Urothelium cell line (cell line): ENCODE measurements around the gene GUF1.

ENCODE experiments used
- DNase-seq: peaks from one replicate; pipeline ENCODE4 v3.0.0; 2011; ENCODE audit warnings: low spot score, mixed read lengths
- FAIRE-seq: peaks from 2 replicates; lab custom pipeline; 2011; peaks lifted over from hg19 to GRCh38; lab: Jason Lieb, UNC

GUF1 gene

GRCh38 chr4:44678094-44679041, at the start of gene GUF1:
GUF1 (plus strand) TSS chr4:44678420; CDS start chr4:44678623, 203 bp downstream.
- peak; percentile 92 for DNase-seq
- FAIRE-seq = peak; percentile 97

GRCh38 chr4:44629280-44629866, 48.8 kb upstream of the GUF1 start:
- DNase-seq (peak; percentile 58), FAIRE-seq (peak; percentile 44)

- FAIRE-seq (no peak), DNase-seq (no peak)
These were observed 46.1 kb upstream of the GUF1 start for GRCh38 chr4:44632089-44632488.

GRCh38 chr4:44632733-44633132, 45.5 kb upstream of the GUF1 start:
- DNase-seq = no peak
- no peak for FAIRE-seq

GRCh38 chr4:44638091-44638490, 40.1 kb upstream of the GUF1 start:
- FAIRE-seq (no peak), DNase-seq (no peak)

- DNase-seq (no peak), FAIRE-seq (no peak)
These were observed 32.1 kb upstream of the GUF1 start for GRCh38 chr4:44646151-44646550.

- no peak for DNase-seq
- no peak for FAIRE-seq
These were observed 26.8 kb upstream of the GUF1 start, which contains the start of gene YIPF7 for GRCh38 chr4:44651425-44651824. YIPF7 (minus strand) TSS chr4:44651625; CDS start chr4:44650100, 1,525 bp downstream.

- no peak for DNase-seq
- no peak for FAIRE-seq
These were observed 26.2 kb upstream of the GUF1 start for GRCh38 chr4:44652002-44652401.

- FAIRE-seq = no peak
These were observed 17.8 kb upstream of the GUF1 start for GRCh38 chr4:44660396-44660795.

GRCh38 chr4:44661940-44662622, 16.1 kb upstream of the GUF1 start:
- no peak for FAIRE-seq
- DNase-seq = no peak

More at GRCh38 chr4:44660396-44660795, 17.8 kb upstream of the GUF1 start:
- DNase-seq = no peak

GRCh38 chr4:44662623-44663005, 15.6 kb upstream of the GUF1 start:
- DNase-seq (no peak), FAIRE-seq (no peak)

- DNase-seq (no peak), FAIRE-seq (no peak)
These were observed 14.5 kb upstream of the GUF1 start for GRCh38 chr4:44663539-44664263.

GRCh38 chr4:44668526-44668925, 9.7 kb upstream of the GUF1 start:
- no peak for DNase-seq
- no peak for FAIRE-seq

- FAIRE-seq (no peak), DNase-seq (no peak)
These were observed 7.6 kb upstream of the GUF1 start for GRCh38 chr4:44670506-44671199.

GRCh38 chr4:44671636-44672035, 6.6 kb upstream of the GUF1 start:
- no peak for FAIRE-seq

GRCh38 chr4:44674471-44674870, 3.7 kb upstream of the GUF1 start:
- DNase-seq = no peak
- FAIRE-seq = no peak

More at GRCh38 chr4:44671636-44672035, 6.6 kb upstream of the GUF1 start:
- DNase-seq = no peak

GRCh38 chr4:44675366-44675765, 2.9 kb upstream of the GUF1 start:
- FAIRE-seq (no peak), DNase-seq (no peak)

- DNase-seq (no peak), FAIRE-seq (no peak)
These were observed 840 bp downstream of the GUF1 start for GRCh38 chr4:44679060-44679459.

GRCh38 chr4:44684648-44685047, 6.4 kb downstream of the GUF1 start:
- no peak for FAIRE-seq
- no peak for DNase-seq

GRCh38 chr4:44700427-44700826, 22.2 kb downstream of the GUF1 start:
- DNase-seq (no peak), FAIRE-seq (no peak)
